Panc1 (cell line): Measurements from ENCODE around the gene RPL41. TPM values are rescaled to one million over a fixed set of nuclear protein-coding genes. Genes with fewer than 3 reads are reported as not detected.

Experiments used
- ATAC-seq: fragments of 200-7000 bp; cut with Tn5 transposase; 2 replicates; pipeline ENCODE4 v1.9.1; 2020; ENCODE audit warnings: mild to moderate bottlenecking, moderate library complexity
- BruUV-seq: library from RNA; stranded (reverse); fragments of 400-500 nt; replicated peaks from 2 replicates; lab custom pipeline; 2021; lab: Mats Ljungman, UMichigan
- CTCF ChIA-PET: fragments of 300-600 bp; sonication (Branson Sonifier 250); formaldehyde crosslinking; loops from one replicate; lab custom pipeline; 2022; ENCODE audit warnings: antibody characterized with exemption; lab: Charles Lee
- POLR2A ChIA-PET: fragments of 300-600 bp; sonication (Branson Sonifier 250); formaldehyde crosslinking; loops from one replicate; lab custom pipeline; 2022; ENCODE audit warnings: antibody characterized with exemption; lab: Charles Lee
- DNase-seq: peaks from one replicate; pipeline ENCODE4 v3.0.0-alpha.2; 2010; ENCODE audit warnings: low read depth, low spot score
- H3K27ac ChIP-seq: 2 replicates; pipeline ENCODE4 v1.5.1; 2011; ENCODE audit warnings: mild to moderate bottlenecking, low read length, inconsistent platforms
- H3K27me3 ChIP-seq: fragments of 200-500 bp; sonication (Bioruptor generic); 2 replicates; pipeline ENCODE4 v1.6.0; 2014; ENCODE audit warnings: low read length, inconsistent platforms; ENCODE audit not compliant: control insufficient read depth, insufficient read depth
- H3K36me3 ChIP-seq: fragments of 200-500 bp; sonication (Bioruptor generic); 2 replicates; pipeline ENCODE4 v1.5.1; 2014; ENCODE audit warnings: inconsistent platforms, mild to moderate bottlenecking, low read length, moderate library complexity; ENCODE audit not compliant: control insufficient read depth, insufficient read depth
- H3K4me1 ChIP-seq: 2 replicates; pipeline ENCODE4 v1.5.1; 2011; ENCODE audit warnings: inconsistent platforms, mild to moderate bottlenecking, low read length, moderate library complexity; ENCODE audit not compliant: control insufficient read depth, insufficient read depth
- H3K4me3 ChIP-seq, 2 experiments: 2 replicates each; pipeline ENCODE4 v1.5.1; 2011 to 2012; ENCODE audit warnings: low read depth in 2 of 2, low read length in 2 of 2, mild to moderate bottlenecking in 2 of 2, inconsistent platforms in 1 of 2, moderate library complexity in 1 of 2
- H3K9me3 ChIP-seq: fragments of 200-500 bp; sonication (Bioruptor generic); 2 replicates; pipeline ENCODE4 v1.5.1; 2014; ENCODE audit warnings: low read depth, mild to moderate bottlenecking, inconsistent platforms, low read length, moderate library complexity; ENCODE audit not compliant: control insufficient read depth, insufficient read depth
- CTCF ChIP-seq: fragments of 450-650 bp; IDR thresholded peaks from 2 replicates; pipeline ENCODE4 v1.5.1; 2017; ENCODE audit warnings: mild to moderate bottlenecking
- POLR2AphosphoS5 ChIP-seq: IDR thresholded peaks from 2 replicates; pipeline ENCODE4 v1.6.1; 2012; ENCODE audit warnings: mild to moderate bottlenecking, low read depth, low read length, moderate library complexity
- REST ChIP-seq, 2 experiments: IDR thresholded peaks; 2 replicates each; pipeline ENCODE4 v1.6.1; 2011 to 2012; ENCODE audit warnings: low read depth in 2 of 2, control low read depth in 1 of 2, low read length in 1 of 2, mild to moderate bottlenecking in 1 of 2, moderate library complexity in 1 of 2; ENCODE audit not compliant: insufficient read depth in 1 of 2
- SIN3A ChIP-seq: IDR thresholded peaks from 2 replicates; pipeline ENCODE4 v1.6.1; 2012; ENCODE audit warnings: low read depth, mild to moderate bottlenecking, low read length, moderate library complexity, borderline replicate concordance; ENCODE audit not compliant: insufficient read depth
- TCF7L2 ChIP-seq: IDR thresholded peaks from 2 replicates; pipeline ENCODE4 v1.6.1; 2011; ENCODE audit warnings: mild to moderate bottlenecking, low read depth, low read length, inconsistent platforms
- in situ Hi-C: cut with HindIII; loops from 2 replicates; pipeline ENCODE4 v1.10.0; 2016; ENCODE audit warnings: low sequenced_read_pairs, low pct_unique_long_range_greater_than_20kb
- intact Hi-C: fragments of 100-400 bp; cut with micrococcal nuclease; formaldehyde crosslinking; loops from one replicate; pipeline ENCODE4 v1.10.0; 2022; ENCODE audit not compliant: unreplicated experiment
- total RNA-seq: library from RNA; stranded (reverse); gene quantifications from one replicate; pipeline ENCODE4 v1.2.1, GENCODE V29; 2021; ENCODE audit not compliant: unreplicated experiment

The RPL41 gene
- total RNA-seq, 1 experiment from 2014 or later: 2,264 TPM

DNA sequence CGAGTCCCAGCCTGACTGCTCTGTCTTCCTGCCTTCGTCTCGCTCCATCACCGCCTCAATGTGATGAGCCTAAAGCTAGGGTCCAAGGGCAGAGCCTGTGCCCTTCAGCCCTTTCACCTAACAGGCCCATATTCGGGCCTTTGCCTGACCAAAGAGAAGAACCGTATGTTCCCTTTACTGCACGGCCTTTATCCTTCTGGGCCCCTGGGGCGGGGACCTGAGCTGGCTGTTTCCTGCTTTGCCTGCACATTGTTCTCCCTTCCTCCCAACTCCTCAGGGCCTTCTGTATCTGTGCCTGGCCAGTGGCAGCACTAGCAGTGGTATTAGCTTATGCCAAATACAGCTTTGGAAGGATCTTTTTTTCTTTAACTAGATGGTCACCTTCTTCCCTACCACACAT, 27.4 kb downstream of the RPL41 start:
- in situ Hi-C loops: no loop called here
- Histone ChIP-seq H3K27ac (no peak overlapping the region), H3K36me3 (peaks cover 12% of the 10 kb centered on the region), H3K9me3 (no peaks in the 10 kb centered on the region), H3K27me3 (no peaks in the 10 kb centered on the region), H3K4me1 (peaks cover 4% of the 10 kb centered on the region; the same call in 1 of the 2 replicates), H3K4me3 (no peak overlapping the region)
- ATAC-seq (no peak), DNase-seq (no peak)
- BruUV-seq: no TSS peak
- no peak for TF ChIP-seq REST (IDR thresholded peaks at IDR 0.05; ENCODE audit: insufficient read depth in 1 of 2, low read depth in 2 of 2, low read length in 1 of 2)
- TF ChIP-seq SIN3A: no peak
- TF ChIP-seq POLR2AphosphoS5: no peak
- TF ChIP-seq CTCF: no peak
- TF ChIP-seq TCF7L2: no peak
- POLR2A ChIA-PET: no interaction called here
- CTCF ChIA-PET: interaction anchor here (1.2 kb wide), 1 partner anchor 16 kb away, joined by 3 read pairs; the partner anchor contains the start of gene ESYT1
- intact Hi-C loops: no loop called here

GRCh38 chr12:56145217-56145616, 28.8 kb downstream of the RPL41 start:
- peaks cover 4% of the 10 kb centered on the region; the same call in 1 of the 2 replicates for H3K4me1 ChIP-seq
- H3K27ac ChIP-seq: no peak overlapping the region
- DNase-seq: no peak
- no peak for ATAC-seq
- in situ Hi-C loops (no loop called here), intact Hi-C loops (no loop called here)
- ChIA-PET POLR2A (no interaction called here), CTCF (no interaction called here)
- no peaks in the 10 kb centered on the region for H3K9me3 ChIP-seq
- peaks cover 12% of the 10 kb centered on the region for H3K36me3 ChIP-seq
- BruUV-seq: no TSS peak
- no peak overlapping the region for H3K4me3 ChIP-seq
- no peaks in the 10 kb centered on the region for H3K27me3 ChIP-seq
- no peak for TF ChIP-seq SIN3A
- no peak for TF ChIP-seq POLR2AphosphoS5
- no peak for TF ChIP-seq CTCF
- TF ChIP-seq TCF7L2: no peak
- TF ChIP-seq REST (IDR thresholded peaks at IDR 0.05; ENCODE audit: insufficient read depth in 1 of 2, low read depth in 2 of 2, low read length in 1 of 2): no peak
